ENCODE data around the gene TAF4B.
"Not testable (repeated sequence)": the region's sequence is repeated elsewhere in the genome, so short reads cannot be mapped to it uniquely, and the experiment has no call there.

Gene TAF4B

GRCh38 chr18:26237363-26237762 lies 11.1 kb downstream of the TAF4B start:
- not testable (repeated sequence) for DNase-seq

DNA sequence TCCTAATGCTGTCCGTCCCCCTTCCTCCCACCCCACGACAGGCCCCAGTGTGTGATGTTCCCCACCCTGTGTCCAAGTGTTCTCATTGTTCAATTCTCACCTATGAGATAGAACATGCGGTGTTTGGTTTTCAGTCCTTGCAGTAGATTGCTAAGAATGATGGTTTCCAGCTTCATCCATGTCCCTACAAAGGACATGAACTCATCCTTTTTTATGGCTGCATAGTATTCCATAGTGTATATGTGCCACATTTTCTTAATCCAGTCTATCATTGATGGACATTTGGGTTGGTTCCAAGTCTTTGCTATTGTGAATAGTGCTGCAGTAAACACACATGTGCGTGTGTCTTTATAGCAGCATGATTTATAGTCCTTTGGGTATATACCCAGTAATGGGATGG lies 12.5 kb downstream of the TAF4B start:
- DNase-seq, result not testable (repeated sequence)

GRCh38 chr18:26242392-26242791 lies 16.1 kb downstream of the TAF4B start:
- not testable (repeated sequence) for DNase-seq

- DNase-seq, result not testable (repeated sequence)
Measured at GRCh38 chr18:26245434-26245833, 19.2 kb downstream of the TAF4B start.

GRCh38 chr18:26252411-26252810 lies 26.2 kb downstream of the TAF4B start:
- DNase-seq, result no peak

DNA sequence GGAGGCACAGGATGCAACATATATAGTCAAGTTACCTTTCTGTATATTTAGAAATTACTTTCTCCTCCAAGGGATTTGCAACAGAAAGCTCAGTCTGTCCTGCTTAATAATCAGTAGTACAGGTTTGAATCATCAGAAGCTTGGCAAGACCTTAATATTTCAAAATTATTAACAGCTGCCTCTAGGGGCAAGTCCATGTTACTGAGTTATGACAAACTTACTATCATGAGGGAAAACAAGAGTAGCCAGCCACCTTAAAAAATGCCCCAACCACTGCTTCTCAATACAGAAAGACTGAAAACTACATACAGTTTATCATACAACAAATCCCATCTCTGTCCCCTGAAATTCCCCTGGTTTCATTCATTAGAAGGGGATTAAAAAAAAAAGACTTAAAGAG lies 28.6 kb downstream of the TAF4B start:
- DNase-seq, result not testable (repeated sequence)

GRCh38 chr18:26255695-26256622 lies 29.7 kb downstream of the TAF4B start:
- DNase-seq, result no peak

DNA sequence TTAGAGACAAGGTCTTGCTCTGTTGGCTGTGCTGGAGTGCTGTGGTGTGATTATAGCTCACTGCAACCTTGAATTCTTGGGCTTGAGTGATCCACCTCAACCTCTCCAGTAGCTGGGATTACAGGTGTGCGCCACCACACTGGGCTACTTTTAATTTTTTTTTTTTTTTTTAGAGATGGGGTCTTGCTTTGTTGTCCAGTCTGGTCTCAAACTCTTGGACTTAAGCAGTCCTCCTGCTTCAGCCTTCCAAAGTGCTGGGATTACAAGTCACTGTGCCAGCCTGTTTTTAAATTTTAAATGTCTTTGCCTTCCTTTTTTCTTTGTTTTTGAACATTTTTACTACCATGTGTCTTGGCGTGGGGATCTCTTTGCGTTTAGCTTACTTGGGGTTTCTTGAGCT lies 32.5 kb downstream of the TAF4B start:
- DNase-seq, result no peak

- not testable (repeated sequence) for DNase-seq
Measured at GRCh38 chr18:26259416-26259815, 33.2 kb downstream of the TAF4B start.

GRCh38 chr18:26262156-26262555 lies 35.9 kb downstream of the TAF4B start:
- no peak for DNase-seq

DNA sequence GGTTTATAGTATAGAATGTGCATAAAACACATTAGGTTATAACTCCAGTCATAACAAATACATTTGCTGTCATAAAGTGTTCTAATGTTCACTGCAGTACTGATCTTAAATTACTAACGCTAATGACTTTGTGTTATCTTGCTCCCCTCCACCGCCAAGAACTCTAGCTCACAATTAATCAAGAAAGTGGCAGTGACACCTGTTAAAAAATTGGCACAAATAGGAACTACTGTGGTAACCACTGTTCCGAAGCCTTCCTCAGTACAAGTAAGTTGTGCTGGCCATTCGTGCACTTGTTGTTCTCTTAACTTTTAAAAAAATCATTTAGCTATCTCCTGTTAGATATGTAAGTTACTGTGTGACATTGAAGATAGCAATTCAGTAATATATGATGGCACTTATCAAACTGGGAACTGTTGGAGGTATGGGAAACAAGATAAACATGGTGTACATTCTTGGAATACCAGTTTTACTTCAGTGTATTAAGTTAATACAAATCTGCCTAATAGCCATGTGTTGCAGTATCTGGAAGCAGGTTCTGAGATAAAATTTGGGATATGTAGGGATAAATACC lies 41.2 kb downstream of the TAF4B start:
- no peak for DNase-seq

DNA sequence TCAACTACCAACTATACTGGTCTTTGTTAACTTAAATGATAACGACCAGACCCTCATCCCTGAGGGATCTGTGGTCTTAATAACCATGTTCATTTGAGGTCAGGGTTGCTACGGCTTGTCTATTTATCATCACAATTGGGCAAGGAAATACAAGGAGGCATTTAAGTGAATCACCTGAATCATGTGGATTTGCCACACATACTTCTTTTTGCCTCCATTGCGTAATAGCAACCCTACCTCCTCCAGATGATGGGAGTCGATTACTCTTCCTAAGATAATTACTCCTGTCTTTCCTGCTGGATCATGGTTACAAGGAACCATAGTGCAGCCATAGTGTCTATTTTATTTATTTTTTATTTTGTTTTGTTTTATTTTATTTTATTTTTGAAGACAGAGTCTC lies 42.2 kb downstream of the TAF4B start:
- no peak for DNase-seq

DNA sequence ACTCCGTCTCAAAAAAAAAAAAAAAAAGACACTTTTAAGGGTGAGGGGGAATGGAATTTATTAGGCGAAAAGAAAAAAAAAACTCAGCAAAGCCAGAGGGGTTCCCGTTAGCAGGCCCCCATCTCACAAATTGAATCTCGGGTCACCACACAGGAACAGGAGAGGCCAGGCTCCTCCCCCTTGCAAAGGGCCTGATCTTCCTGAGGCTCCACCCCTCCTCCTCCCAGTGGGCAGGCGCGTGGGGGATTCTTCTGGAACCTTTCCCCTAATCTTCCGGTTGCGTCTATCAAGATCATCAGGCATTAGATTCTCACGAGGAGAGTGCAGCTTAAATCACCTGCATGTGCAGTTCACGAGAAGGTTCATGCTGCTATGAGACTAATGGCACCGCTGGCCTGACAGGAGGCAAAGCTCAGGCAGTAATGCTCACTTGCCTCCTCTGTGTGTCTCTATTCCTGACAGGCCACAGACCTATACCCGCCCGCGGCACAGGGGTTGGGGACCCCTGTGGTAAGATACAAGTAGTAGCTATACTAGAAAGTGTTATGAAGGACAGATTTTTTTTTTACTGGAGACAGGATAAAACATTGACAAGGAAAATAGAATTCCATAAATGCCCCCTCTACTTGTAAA lies 45.8 kb downstream of the TAF4B start:
- DNase-seq, result no peak

DNA sequence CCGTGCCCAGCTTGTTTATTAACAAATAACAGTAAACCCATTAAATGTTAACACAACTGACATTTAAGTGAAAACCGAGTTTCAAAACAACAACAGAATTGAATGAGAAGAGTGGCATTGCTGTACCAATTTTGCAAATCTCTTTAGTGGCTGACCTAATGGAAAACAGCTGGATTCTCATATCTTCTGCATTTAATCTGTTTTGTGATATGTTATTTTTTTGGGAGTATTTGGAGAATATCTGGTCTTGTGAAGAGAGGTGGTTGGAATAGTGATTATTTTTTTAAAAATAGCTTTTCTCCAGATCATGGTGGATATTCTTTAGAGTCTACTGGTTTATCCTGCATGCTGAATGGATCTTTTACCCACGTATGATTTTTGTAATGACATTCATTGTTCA lies 51.1 kb downstream of the TAF4B start:
- no peak for DNase-seq

GRCh38 chr18:26279428-26279827 lies 53.2 kb downstream of the TAF4B start:
- no peak for DNase-seq

DNA sequence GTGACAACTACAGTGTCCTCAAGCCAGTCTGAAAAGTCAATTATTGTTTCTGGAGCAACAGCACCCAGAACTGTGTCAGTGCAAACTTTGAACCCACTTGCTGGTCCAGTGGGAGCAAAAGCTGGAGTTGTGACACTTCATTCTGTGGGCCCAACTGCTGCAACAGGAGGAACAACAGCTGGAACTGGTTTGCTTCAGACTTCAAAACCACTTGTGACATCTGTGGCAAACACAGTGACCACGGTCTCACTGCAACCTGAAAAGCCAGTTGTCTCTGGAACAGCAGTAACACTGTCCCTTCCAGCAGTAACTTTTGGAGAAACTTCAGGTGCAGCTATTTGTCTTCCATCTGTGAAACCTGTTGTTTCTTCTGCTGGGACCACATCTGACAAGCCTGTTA lies 59.8 kb downstream of the TAF4B start:
- no peak for DNase-seq

DNA sequence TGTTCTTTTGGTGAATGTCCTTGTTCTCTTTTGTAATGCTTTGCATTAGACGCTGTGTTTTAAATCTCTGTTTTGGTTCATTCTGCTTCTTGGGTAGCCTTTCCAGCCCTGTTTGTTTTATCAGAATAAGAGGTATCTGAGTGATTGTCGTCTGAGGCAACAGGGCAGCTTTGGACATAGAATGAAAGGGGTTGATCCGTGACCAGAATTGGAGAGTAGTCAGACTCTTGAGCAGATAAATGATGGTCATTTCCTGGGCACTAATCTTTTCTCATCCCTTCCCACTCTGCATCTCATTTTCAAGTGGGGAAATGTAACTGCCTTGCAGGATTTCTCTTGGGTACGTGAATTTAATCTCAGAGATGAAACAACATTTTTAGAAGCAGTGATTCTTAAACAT lies 61.4 kb downstream of the TAF4B start:
- DNase-seq, result no peak

DNA sequence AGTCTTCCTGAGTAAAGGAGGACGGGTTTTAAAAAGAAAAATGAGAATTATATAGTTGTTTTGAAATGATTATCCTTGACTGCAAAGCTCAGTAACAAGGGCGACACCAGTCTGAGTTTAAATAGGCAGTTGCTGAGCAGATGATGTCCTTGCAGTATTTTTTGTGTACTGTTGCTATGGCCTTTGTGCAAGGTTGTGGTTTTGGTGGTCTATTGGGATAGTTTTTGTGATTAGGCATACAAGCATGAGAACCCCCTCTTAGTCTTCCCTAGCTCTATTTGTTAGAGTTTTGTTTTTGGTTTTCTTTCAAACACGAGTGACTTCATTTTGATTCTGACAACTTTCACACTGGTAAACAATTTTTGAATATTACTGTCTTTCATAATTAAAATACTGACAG lies 64.1 kb downstream of the TAF4B start:
- no peak for DNase-seq

DNA sequence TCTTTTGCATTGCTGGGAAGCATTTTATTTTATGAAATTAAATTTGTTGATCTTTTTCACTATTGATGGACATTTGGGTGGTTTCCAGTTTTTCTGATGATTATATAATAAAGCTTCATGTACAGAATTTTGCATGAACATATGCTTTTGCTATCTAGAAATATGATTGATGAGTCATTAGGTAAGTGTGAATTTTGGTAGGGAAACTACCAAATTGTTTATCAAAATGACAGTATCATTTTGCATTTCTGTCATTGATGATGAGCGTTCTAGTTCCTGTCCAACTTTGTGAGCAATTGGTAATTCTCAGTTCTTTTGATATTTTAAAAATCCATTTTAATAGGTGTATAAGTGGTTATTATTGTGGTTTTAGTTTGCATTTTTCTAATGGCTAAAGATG lies 67.7 kb downstream of the TAF4B start:
- DNase-seq, result no peak

GRCh38 chr18:26298107-26298506 lies 71.9 kb downstream of the TAF4B start:
- no peak for DNase-seq

- DNase-seq, result no peak
Measured at GRCh38 chr18:26301681-26302080, 75.4 kb downstream of the TAF4B start.

GRCh38 chr18:26303222-26303621 lies 77.0 kb downstream of the TAF4B start:
- DNase-seq, result not testable (repeated sequence)

DNA sequence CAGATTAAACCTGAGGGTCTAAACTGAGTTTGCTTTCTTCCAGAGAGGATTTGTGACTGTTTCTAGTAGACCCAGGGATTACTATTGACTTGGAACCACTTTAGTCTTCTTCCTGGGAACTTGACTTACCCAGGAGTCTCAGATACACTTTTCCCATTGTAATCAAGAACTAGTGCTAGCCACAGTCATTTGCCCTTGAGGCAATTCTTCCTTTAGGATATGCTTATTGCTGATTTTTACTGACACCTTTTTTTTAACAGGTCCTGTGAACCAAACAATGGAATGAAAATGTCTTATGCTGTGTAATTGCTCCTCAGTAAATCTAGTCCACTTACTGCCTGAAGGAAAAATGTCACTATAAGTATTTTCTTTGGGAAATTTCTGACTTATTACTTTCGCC lies 78.3 kb downstream of the TAF4B start:
- no peak for DNase-seq

DNA sequence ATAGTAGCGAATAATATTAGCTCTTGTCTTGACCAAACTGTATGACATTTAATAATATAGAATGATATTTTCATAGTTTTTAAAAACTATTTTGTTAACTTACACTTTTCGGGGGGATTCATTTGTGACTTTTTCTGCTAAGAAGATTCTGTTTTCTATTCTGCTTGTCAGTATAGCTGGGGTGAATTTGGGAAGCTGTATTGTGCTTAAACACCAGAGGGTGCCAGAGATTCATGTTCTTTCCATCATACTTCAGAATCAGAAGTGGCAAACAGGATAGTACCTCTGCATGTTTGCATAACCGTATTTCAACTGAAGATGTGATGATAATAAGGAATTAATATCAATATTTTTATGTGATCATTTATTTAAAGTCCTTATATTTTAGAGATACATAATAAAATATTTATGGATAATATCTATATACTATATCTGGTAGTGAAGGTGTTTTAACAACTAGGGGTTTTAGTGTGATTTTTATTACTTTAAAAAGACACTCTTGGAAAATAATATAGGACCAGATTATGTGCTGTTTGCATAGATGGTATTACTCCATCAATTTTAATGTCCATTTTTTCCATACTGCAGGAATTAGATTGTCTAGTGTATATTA lies 81.0 kb downstream of the TAF4B start:
- DNase-seq, result no peak

All from activated T-cell treated with anti-CD3 and anti-CD28 coated beads, Interleukin-2, amount 50 U/mL, for 48 hours (primary cell).